Measurements from ENCODE around the gene CYFIP1.
A peak's percentile ranks its signal among the peaks of the same experiment; 100 is the strongest.

CYFIP1 gene

DNA sequence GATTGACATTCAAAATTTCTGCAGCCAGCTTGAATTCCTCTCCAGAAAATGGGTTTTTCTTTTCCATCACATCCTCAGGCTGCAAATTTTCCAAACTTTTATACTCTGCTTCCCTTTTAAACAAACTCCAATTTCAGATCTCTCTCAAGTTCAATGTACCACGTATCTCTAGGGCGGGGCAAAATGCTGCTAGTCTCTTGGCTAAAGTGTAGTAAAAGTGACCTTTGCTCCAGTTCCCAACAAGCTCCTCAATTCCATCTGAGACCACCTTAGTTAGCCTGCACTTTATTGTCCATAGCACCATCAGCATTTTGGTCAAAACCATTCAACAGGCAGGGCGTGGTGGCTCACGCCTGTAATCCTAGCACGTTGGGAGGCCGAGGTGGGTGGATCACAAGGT lies 95.0 kb downstream of the CYFIP1 start:
- no peak overlapping the region for H3K4me3 Mint-ChIP-seq
- no peak overlapping the region for H3K27ac Mint-ChIP-seq
- H3K36me3 Mint-ChIP-seq (ENCODE audit: low read depth), result peaks cover 43% of the 10 kb centered on the region
- peaks cover 18% of the 10 kb centered on the region for H3K4me1 Mint-ChIP-seq
- TF ChIP-seq, protein P1, sequence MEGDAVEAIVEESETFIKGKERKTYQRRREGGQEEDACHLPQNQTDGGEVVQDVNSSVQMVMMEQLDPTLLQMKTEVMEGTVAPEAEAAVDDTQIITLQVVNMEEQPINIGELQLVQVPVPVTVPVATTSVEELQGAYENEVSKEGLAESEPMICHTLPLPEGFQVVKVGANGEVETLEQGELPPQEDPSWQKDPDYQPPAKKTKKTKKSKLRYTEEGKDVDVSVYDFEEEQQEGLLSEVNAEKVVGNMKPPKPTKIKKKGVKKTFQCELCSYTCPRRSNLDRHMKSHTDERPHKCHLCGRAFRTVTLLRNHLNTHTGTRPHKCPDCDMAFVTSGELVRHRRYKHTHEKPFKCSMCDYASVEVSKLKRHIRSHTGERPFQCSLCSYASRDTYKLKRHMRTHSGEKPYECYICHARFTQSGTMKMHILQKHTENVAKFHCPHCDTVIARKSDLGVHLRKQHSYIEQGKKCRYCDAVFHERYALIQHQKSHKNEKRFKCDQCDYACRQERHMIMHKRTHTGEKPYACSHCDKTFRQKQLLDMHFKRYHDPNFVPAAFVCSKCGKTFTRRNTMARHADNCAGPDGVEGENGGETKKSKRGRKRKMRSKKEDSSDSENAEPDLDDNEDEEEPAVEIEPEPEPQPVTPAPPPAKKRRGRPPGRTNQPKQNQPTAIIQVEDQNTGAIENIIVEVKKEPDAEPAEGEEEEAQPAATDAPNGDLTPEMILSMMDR (IDR thresholded peaks at IDR 0.05; ENCODE audit: unreplicated experiment in 3 of 3), result no peak
- no peaks in the 10 kb centered on the region for H3K27me3 Mint-ChIP-seq (ENCODE audit: low read depth)
- no peaks in the 10 kb centered on the region for H3K9me3 Mint-ChIP-seq

DNA sequence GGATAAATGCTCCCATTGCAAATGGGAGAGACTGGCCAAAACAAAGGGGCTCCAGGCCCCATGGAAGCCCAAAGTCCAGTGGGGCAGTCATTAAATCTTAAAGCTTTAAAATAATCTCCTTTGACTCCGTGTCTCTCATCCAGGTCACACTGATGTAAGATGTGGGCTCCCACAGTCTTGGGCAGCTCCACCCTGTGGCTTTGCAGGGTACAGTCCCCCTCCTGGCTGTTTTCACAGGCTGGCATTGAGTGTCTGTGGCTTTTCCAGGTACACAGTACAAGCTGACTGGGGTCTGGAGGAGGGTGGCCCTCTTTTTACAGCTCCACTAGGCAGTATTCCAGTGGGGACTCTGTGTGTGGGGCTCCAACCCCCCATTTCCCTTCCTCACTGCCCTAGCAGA lies 95.8 kb downstream of the CYFIP1 start:
- TF ChIP-seq, protein P1 (IDR thresholded peaks at IDR 0.05; ENCODE audit: unreplicated experiment in 3 of 3), result peak in 1 of 3 experiments; percentile 9
- no peak overlapping the region for H3K4me3 Mint-ChIP-seq
- H3K36me3 Mint-ChIP-seq (ENCODE audit: low read depth), result peaks cover 42% of the 10 kb centered on the region
- no peaks in the 10 kb centered on the region for H3K9me3 Mint-ChIP-seq
- H3K4me1 Mint-ChIP-seq, result peaks cover 18% of the 10 kb centered on the region
- no peak overlapping the region for H3K27ac Mint-ChIP-seq
- no peaks in the 10 kb centered on the region for H3K27me3 Mint-ChIP-seq (ENCODE audit: low read depth)

DNA sequence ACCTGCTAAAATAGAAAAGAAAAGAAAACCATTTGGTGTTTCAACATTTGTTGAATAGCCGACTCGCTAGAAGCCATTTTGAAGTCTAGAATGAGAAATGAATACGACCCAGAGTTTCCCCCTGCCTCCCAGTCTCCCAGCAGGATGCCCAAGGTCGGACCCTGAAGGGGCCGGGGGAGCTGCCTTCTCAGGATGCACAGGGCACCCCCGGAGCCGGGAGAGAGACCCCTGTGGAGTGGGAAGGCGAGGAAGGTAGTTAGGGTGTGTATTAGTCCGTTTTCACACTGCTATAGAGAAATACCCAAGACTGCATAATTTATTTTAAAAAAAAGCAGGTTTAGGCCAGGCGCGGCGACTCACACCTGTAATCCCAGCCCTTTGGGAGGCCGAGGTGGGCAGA lies 97.0 kb downstream of the CYFIP1 start:
- no peaks in the 10 kb centered on the region for H3K27me3 Mint-ChIP-seq (ENCODE audit: low read depth)
- no peak overlapping the region for H3K4me3 Mint-ChIP-seq
- TF ChIP-seq, protein P1 (IDR thresholded peaks at IDR 0.05; ENCODE audit: unreplicated experiment in 3 of 3), result no peak
- peaks cover 17% of the 10 kb centered on the region for H3K4me1 Mint-ChIP-seq
- H3K9me3 Mint-ChIP-seq, result no peaks in the 10 kb centered on the region
- no peak overlapping the region for H3K27ac Mint-ChIP-seq
- H3K36me3 Mint-ChIP-seq (ENCODE audit: low read depth), result peaks cover 52% of the 10 kb centered on the region

DNA sequence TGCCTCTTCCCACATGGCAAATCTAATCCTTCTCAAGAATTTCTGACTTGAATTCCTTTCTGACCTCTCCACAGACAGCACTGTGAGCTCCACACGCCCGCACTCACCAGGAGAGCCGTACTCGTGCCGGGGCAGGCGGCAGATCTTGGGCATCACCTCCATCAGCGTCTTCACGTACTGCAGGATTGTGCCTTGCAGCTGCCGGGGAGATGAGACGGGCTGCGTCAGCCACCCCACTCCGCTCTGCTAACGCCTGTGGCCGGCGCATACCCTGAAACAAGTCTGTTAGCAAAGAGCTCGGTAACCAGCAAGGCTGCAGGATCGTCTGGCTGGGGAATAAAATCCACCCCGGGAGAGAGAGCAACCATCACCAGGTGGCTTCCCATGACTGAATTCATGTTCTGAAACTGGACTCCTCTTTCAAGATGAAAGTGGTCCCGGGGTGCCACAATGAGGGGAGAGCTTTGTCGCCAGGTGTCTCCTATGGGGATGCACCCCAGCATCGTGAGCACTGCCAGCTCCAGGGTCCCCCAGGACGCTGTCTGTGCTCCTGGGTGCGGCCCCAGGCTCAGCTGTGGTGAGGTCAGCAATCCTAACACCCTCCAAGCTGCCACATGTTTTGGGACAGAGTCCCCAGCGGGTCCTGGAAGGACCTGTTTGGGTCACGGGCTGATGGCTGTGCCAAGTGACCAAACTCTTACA lies 98.3 kb downstream of the CYFIP1 start:
- Mint-ChIP-seq H3K4me1 (peaks cover 4% of the 10 kb centered on the region), H3K27ac (no peak overlapping the region)
- TF ChIP-seq, protein P1 (IDR thresholded peaks at IDR 0.05; ENCODE audit: unreplicated experiment in 3 of 3), result no peak

DNA sequence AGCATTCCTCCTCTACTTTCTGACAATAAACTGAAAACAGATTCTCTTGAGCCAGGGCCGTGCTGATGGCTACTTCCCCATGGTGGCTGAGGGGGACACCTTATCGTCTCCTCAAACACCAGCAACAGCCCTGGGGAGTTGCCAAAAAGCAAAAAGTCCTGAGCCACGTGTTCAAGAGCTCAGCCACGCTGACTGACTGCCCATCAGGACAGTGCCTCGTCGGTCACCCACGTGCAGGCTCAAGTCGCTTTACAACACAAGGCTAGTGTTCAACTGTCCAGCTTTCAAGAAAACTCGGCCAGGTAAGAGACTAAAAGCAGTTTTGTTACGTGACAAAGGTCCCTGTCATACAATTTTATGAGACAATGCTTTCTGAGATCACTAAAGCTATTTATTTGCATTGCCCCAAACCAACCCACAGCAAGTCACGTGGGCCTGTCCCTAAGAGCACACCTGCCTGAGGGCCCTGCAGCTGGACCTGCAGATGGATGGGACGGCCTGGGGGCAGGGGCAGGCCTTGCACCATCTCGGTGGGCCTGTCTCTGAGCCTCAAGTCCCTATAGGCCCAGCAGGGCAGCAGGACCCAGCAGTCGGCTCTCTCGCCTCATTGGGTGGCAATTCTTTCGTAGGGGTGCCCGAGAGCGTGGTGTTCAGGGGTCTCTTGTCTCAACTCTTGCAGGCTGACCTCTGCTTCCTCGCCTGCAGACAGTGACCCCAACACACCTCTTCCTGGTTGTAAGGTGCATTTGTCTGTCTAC lies 99.0 kb downstream of the CYFIP1 start:
- TF ChIP-seq, protein P1 (IDR thresholded peaks at IDR 0.05; ENCODE audit: unreplicated experiment in 3 of 3), result no peak
- Mint-ChIP-seq H3K27me3 (ENCODE audit: low read depth) (no peaks in the 10 kb centered on the region), H3K27ac (no peak overlapping the region), H3K4me3 (no peak overlapping the region), H3K36me3 (ENCODE audit: low read depth) (peaks cover 60% of the 10 kb centered on the region), H3K4me1 (peaks cover 2% of the 10 kb centered on the region), H3K9me3 (no peaks in the 10 kb centered on the region)

More for the DNA sequence above, 98.3 kb downstream of the CYFIP1 start:
- Mint-ChIP-seq H3K4me3 (no peak overlapping the region), H3K9me3 (no peaks in the 10 kb centered on the region), H3K36me3 (ENCODE audit: low read depth) (peaks cover 58% of the 10 kb centered on the region), H3K27me3 (ENCODE audit: low read depth) (no peaks in the 10 kb centered on the region)

All from nephron (organoid).